Caco-2 (cell line): ENCODE results near the gene TRPM8. TPM values are rescaled to one million over a fixed set of nuclear protein-coding genes. Genes with fewer than 3 reads are reported as not detected.

Experiments used
- BruUV-seq: library from RNA; stranded (reverse); fragments of 400-500 nt; replicated peaks from 2 replicates; lab custom pipeline; 2021; lab: Mats Ljungman, UMichigan
- CTCF ChIA-PET: fragments of 300-600 bp; sonication (Branson Sonifier 250); formaldehyde crosslinking; loops from one replicate; lab custom pipeline; 2022; ENCODE audit warnings: antibody characterized with exemption; lab: Charles Lee
- POLR2A ChIA-PET: fragments of 300-600 bp; sonication (Branson Sonifier 250); formaldehyde crosslinking; loops from one replicate; lab custom pipeline; 2022; ENCODE audit warnings: antibody characterized with exemption; lab: Charles Lee
- DNase-seq, 2 experiments: peaks; one replicate each; pipeline versions ENCODE4 v3.0.0 to v3.0.0-alpha.2; 2020 to 2022
- H3K27me3 ChIP-seq: replicated peaks from 2 replicates; pipeline ENCODE4 v1.6.0; 2011; ENCODE audit warnings: low read length; ENCODE audit not compliant: control insufficient read depth, insufficient read depth
- H3K36me3 ChIP-seq: 2 replicates; pipeline ENCODE4 v1.5.1; 2011; ENCODE audit warnings: low read length; ENCODE audit not compliant: control insufficient read depth, insufficient read depth
- H3K4me1 ChIP-seq: fragments of 250-450 bp; sonication (Bioruptor Pico); 2 replicates; pipeline ENCODE4 v1.5.1; 2020; ENCODE audit warnings: mild to moderate bottlenecking
- H3K4me3 ChIP-seq: 2 replicates; pipeline ENCODE4 v1.5.1; 2011; ENCODE audit warnings: low read depth, mild to moderate bottlenecking, control low read depth, low read length
- H3K9me3 ChIP-seq: fragments of 250-450 bp; sonication (Bioruptor Pico); 2 replicates; pipeline ENCODE4 v1.5.1; 2020; ENCODE audit warnings: mild to moderate bottlenecking, moderate library complexity
- H3K27ac Mint-ChIP-seq: one replicate; pipeline ENCODE4 v1.8.0; 2022; ENCODE audit warnings: mixed read lengths; ENCODE audit not compliant: unreplicated experiment
- H3K27me3 Mint-ChIP-seq: one replicate; pipeline ENCODE4 v1.8.0; 2022; ENCODE audit warnings: mixed read lengths; ENCODE audit not compliant: insufficient read depth, unreplicated experiment
- H3K36me3 Mint-ChIP-seq: one replicate; pipeline ENCODE4 v1.8.0; 2022; ENCODE audit warnings: mild to moderate bottlenecking, mixed read lengths; ENCODE audit not compliant: insufficient read depth, unreplicated experiment
- H3K4me1 Mint-ChIP-seq: one replicate; pipeline ENCODE4 v1.8.0; 2022; ENCODE audit warnings: low read depth, mixed read lengths; ENCODE audit not compliant: unreplicated experiment
- H3K4me3 Mint-ChIP-seq: one replicate; pipeline ENCODE4 v1.8.0; 2022; ENCODE audit warnings: mild to moderate bottlenecking, moderate library complexity, mixed read lengths; ENCODE audit not compliant: unreplicated experiment
- H3K9me3 Mint-ChIP-seq: one replicate; pipeline ENCODE4 v1.8.0; 2022; ENCODE audit warnings: mixed read lengths; ENCODE audit not compliant: unreplicated experiment
- CTCF ChIP-seq, 2 experiments: fragments of 200-600 bp in 1 of 2; IDR thresholded peaks; 1 replicate in 1 of 2; 2 replicates in 1 of 2; pipeline versions ENCODE4 v1.5.1 to v1.8.0; 2011 to 2022; ENCODE audit warnings: antibody characterized with exemption in 1 of 2, control low read depth in 1 of 2, inconsistent platforms in 1 of 2, low read depth in 1 of 2, low read length in 1 of 2, mild to moderate bottlenecking in 1 of 2, moderate library complexity in 1 of 2; ENCODE audit not compliant: insufficient read depth in 1 of 2, severe bottlenecking in 1 of 2, unreplicated experiment in 1 of 2
- intact Hi-C: fragments of 100-400 bp; cut with micrococcal nuclease; formaldehyde crosslinking; loops from one replicate; pipeline ENCODE4 v1.10.0; 2022; ENCODE audit not compliant: unreplicated experiment
- total RNA-seq: library from RNA; stranded (reverse); gene quantifications from 2 replicates; pipeline ENCODE4 v1.2.3, GENCODE V29; 2022

The TRPM8 gene
- total RNA-seq, 1 experiment from 2014 or later: not detected

GRCh38 chr2:233960203-233960602 lies 43.0 kb downstream of the TRPM8 start:
- H3K4me1 Mint-ChIP-seq: no peaks in the 10 kb centered on the region
- H3K36me3 Mint-ChIP-seq: no peaks in the 10 kb centered on the region
- TF ChIP-seq CTCF (IDR thresholded peaks at IDR 0.05; ENCODE audit: insufficient read depth in 1 of 2, low read depth in 1 of 2, low read length in 1 of 2, severe bottlenecking in 1 of 2, unreplicated experiment in 1 of 2): no peak
- POLR2A ChIA-PET: no interaction called here
- no peaks in the 10 kb centered on the region for H3K36me3 ChIP-seq
- CTCF ChIA-PET: no interaction called here
- intact Hi-C loops: no loop called here
- H3K9me3 Mint-ChIP-seq: no peaks in the 10 kb centered on the region
- no peaks in the 10 kb centered on the region for H3K4me1 ChIP-seq
- no peaks in the 10 kb centered on the region for H3K27me3 Mint-ChIP-seq
- H3K27ac Mint-ChIP-seq: no peak overlapping the region
- no TSS peak for BruUV-seq
- H3K9me3 ChIP-seq: no peaks in the 10 kb centered on the region
- no peak overlapping the region for H3K4me3 ChIP-seq
- no peaks in the 10 kb centered on the region for H3K27me3 ChIP-seq
- DNase-seq: no peak
- H3K4me3 Mint-ChIP-seq: no peak overlapping the region

GRCh38 chr2:233961905-233962304 lies 44.7 kb downstream of the TRPM8 start:
- ChIA-PET CTCF (interaction anchor here (0.7 kb wide), 1 partner anchor 608 kb away, joined by 7 read pairs; the partner anchor contains the start of gene DGKD), POLR2A (no interaction called here)
- no peak for TF ChIP-seq CTCF (IDR thresholded peaks at IDR 0.05; ENCODE audit: insufficient read depth in 1 of 2, low read depth in 1 of 2, low read length in 1 of 2, severe bottlenecking in 1 of 2, unreplicated experiment in 1 of 2)
- Histone ChIP-seq H3K36me3 (no peaks in the 10 kb centered on the region), H3K27me3 (no peaks in the 10 kb centered on the region), H3K4me3 (no peak overlapping the region), H3K4me1 (no peaks in the 10 kb centered on the region), H3K9me3 (no peaks in the 10 kb centered on the region)
- Mint-ChIP-seq H3K9me3 (no peaks in the 10 kb centered on the region), H3K4me1 (no peaks in the 10 kb centered on the region), H3K27ac (no peak overlapping the region), H3K4me3 (no peak overlapping the region), H3K27me3 (no peaks in the 10 kb centered on the region), H3K36me3 (no peaks in the 10 kb centered on the region)
- intact Hi-C loops: no loop called here
- BruUV-seq: no TSS peak
- no peak for DNase-seq

- Histone ChIP-seq H3K9me3 (no peaks in the 10 kb centered on the region), H3K36me3 (no peaks in the 10 kb centered on the region), H3K4me3 (no peak overlapping the region), H3K27me3 (no peaks in the 10 kb centered on the region), H3K4me1 (no peaks in the 10 kb centered on the region)
- DNase-seq: no peak
- intact Hi-C loops: no loop called here
- Mint-ChIP-seq H3K4me3 (no peak overlapping the region), H3K27ac (no peak overlapping the region), H3K4me1 (no peaks in the 10 kb centered on the region), H3K36me3 (no peaks in the 10 kb centered on the region), H3K27me3 (no peaks in the 10 kb centered on the region), H3K9me3 (no peaks in the 10 kb centered on the region)
- BruUV-seq: no TSS peak
- ChIA-PET POLR2A (no interaction called here), CTCF (no interaction called here)
- TF ChIP-seq CTCF (IDR thresholded peaks at IDR 0.05; ENCODE audit: insufficient read depth in 1 of 2, low read depth in 1 of 2, low read length in 1 of 2, severe bottlenecking in 1 of 2, unreplicated experiment in 1 of 2): no peak
Observed at GRCh38 chr2:233964581-233964980, 47.4 kb downstream of the TRPM8 start.
